ENCODE results near the gene TMEM45A.

DNA sequence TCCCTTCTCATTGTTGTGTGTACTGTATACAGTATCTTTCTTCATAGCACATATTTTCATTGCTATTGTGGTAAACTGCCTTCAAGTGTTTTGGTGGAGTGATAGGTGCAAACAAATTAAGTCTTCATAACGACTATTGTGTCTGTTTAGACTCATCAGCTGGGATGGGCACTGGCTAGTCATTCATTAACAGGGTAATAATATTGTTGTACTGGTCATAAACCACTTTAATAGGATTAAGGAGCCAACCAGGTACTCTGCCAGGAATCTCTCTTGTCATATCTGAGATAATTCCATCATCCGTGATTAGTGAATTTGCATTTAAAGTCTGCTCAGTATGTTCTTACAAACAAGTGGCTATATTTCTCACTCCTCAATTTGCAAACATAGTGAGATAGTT, 10.2 kb upstream of the TMEM45A start:
- TF ChIP-seq CTCF (IDR thresholded peaks at IDR 0.05; ENCODE audit: extremely low read depth in 1 of 2, insufficient read depth in 1 of 2, low read depth in 1 of 2, low read length in 2 of 2), result no peak
- no peak for TF ChIP-seq POLR2A (IDR thresholded peaks at IDR 0.05; ENCODE audit: low read depth, low read length)
- TF ChIP-seq FOS (IDR thresholded peaks at IDR 0.05; ENCODE audit: borderline replicate concordance, insufficient read depth, low read length), result no peak
- TF ChIP-seq GATA2 (IDR thresholded peaks at IDR 0.05; ENCODE audit: insufficient read depth, insufficient read length, low read depth, low read length), result no peak
- TF ChIP-seq, protein P1, sequence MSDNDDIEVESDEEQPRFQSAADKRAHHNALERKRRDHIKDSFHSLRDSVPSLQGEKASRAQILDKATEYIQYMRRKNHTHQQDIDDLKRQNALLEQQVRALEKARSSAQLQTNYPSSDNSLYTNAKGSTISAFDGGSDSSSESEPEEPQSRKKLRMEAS (IDR thresholded peaks at IDR 0.05; ENCODE audit: insufficient read depth, insufficient read length), result no peak
- no peak for TF ChIP-seq EZH2 (IDR thresholded peaks at IDR 0.05; ENCODE audit: borderline replicate concordance, low read depth, low read length, severe bottlenecking)
- TF ChIP-seq MYC (IDR thresholded peaks at IDR 0.05; ENCODE audit: low read depth, low read length), result no peak
